SJSA1 (cell line): Measurements from ENCODE around the gene TMEM109. TPM values are rescaled to one million over a fixed set of nuclear protein-coding genes. Genes with fewer than 3 reads are reported as not detected.

ENCODE experiments used
- DNase-seq, 2 experiments: peaks; one replicate each; pipeline ENCODE4 v3.0.0-alpha.2; 2015 to 2020; ENCODE audit warnings: low spot score in 2 of 2, low read depth in 1 of 2
- H3K27ac ChIP-seq: fragments of 250-450 bp; sonication (Bioruptor Pico); 2 replicates; pipeline ENCODE4 v1.5.1; 2020; ENCODE audit warnings: mild to moderate bottlenecking, moderate library complexity
- H3K27me3 ChIP-seq: fragments of 250-450 bp; sonication (Bioruptor Pico); replicated peaks from 2 replicates; pipeline ENCODE4 v1.5.1; 2020; ENCODE audit warnings: mild to moderate bottlenecking, moderate library complexity
- H3K36me3 ChIP-seq: fragments of 250-450 bp; sonication (Bioruptor Pico); 2 replicates; pipeline ENCODE4 v1.5.1; 2020; ENCODE audit warnings: mild to moderate bottlenecking
- H3K4me1 ChIP-seq: fragments of 250-450 bp; sonication (Bioruptor Pico); replicated peaks from 2 replicates; pipeline ENCODE4 v1.6.1; 2021; ENCODE audit warnings: mild to moderate bottlenecking
- H3K4me3 ChIP-seq: fragments of 250-450 bp; sonication (Bioruptor Pico); 2 replicates; pipeline ENCODE4 v1.5.1; 2020; ENCODE audit warnings: mild to moderate bottlenecking
- H3K9me3 ChIP-seq: fragments of 250-450 bp; sonication (Bioruptor Pico); replicated peaks from 2 replicates; pipeline ENCODE4 v1.5.1; 2020; ENCODE audit warnings: mild to moderate bottlenecking
- total RNA-seq: library from RNA; depleted of rRNA; stranded (reverse); fragments of >200 nt; shearing (Covaris generic); gene quantifications from 2 replicates; pipeline ENCODE4 v1.2.3, GENCODE V29; 2014

TMEM109 gene
- total RNA-seq, 1 experiment from 2014 or later, result 136 TPM

DNA sequence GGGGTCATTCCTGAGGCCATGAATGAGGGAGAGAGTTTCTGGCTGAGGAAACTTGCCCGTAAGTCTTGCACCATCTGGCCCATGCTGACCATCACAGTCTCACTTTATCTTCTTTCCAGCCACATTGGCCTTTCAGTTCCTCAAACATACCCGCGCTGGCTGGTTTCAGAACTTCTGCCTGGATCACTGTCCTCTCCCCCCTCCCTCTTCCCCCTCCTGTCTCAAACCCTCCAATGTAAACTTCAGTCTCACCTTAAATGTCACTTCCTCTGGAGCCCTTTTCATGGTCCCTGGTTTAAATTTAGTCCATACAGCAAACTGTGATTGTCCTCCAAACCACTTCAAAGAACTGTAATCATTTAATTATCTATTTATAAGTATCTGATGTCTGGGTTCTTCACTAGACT is 3.7 kb upstream of the TMEM109 start:
- Histone ChIP-seq H3K9me3 (no peaks in the 10 kb centered on the region), H3K27ac (no peak overlapping the region), H3K27me3 (no peaks in the 10 kb centered on the region), H3K4me3 (no peak overlapping the region), H3K36me3 (peaks cover 4% of the 10 kb centered on the region), H3K4me1 (peaks cover 19% of the 10 kb centered on the region)
- DNase-seq, result no peak

DNA sequence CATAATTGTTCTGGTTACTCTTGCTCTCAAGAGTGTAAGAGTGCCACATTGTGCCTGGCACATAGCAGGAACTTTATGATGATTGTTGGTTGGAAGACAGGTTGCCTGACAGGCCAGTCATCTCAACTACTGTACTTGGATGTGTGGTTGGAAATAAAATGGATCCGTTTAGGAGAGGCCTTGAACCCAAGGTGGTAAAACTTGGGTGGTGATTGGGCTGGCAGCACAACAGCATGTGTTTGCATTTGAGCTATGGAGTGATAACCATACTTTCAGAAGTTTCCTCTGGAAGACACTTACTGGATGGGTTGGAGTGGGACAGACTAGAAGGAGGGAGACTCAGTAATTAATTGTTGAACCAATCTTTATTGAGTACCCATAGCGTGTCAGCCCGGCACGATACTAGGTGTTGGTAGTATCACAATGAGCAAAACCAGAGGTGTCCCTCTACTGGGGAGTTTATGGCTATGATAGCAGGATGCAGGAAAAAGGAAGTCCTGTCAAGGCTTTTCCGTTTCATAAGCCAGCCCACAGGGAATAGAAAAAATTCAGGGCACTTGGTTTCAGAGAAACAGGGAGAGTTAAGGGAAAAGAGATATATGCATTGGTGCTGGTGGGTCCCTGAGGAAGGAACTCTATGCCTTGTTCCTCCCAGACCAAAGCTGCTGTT is 3.1 kb upstream of the TMEM109 start:
- Histone ChIP-seq H3K27ac (no peak overlapping the region), H3K4me3 (no peak overlapping the region), H3K36me3 (peaks cover 4% of the 10 kb centered on the region), H3K9me3 (no peaks in the 10 kb centered on the region), H3K4me1 (peaks cover 23% of the 10 kb centered on the region), H3K27me3 (no peaks in the 10 kb centered on the region)
- no peak for DNase-seq

DNA sequence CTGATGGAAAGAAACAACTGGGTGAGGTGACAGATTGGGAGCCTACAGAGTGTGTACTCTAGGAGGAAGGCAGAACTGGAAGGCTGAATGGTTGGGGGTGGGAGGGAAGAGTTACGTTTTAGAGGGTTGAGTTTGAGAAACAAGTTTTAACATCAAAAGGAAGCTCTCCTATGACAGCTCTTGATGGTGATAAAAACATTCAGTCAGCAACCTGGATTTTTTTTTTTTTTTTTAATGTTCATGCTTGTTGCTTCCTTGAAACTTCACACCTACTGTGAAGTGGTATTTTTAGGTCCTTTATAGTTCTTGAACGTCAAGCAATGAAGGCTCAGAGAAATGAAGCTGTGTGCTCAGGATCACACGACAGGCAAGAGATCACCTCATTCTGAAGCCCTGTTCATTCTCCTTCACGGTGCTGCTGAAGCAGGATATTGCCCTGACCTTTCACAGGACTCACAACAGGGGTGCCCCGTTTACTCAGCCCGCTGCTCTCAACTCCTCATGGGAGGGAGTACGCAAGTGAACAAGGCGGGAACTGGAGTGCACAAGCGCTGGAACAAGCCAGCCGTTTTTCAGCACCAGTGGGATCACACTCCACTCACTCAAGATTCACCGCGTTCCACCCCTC is 1.6 kb upstream of the TMEM109 start:
- H3K36me3 ChIP-seq, result peaks cover 4% of the 10 kb centered on the region; the same call in 1 of the 2 replicates
- no peaks in the 10 kb centered on the region for H3K9me3 ChIP-seq
- H3K27me3 ChIP-seq, result no peaks in the 10 kb centered on the region
- no peak overlapping the region for H3K27ac ChIP-seq
- DNase-seq, result no peak
- H3K4me3 ChIP-seq, result no peak overlapping the region
- peaks cover 25% of the 10 kb centered on the region for H3K4me1 ChIP-seq

DNA sequence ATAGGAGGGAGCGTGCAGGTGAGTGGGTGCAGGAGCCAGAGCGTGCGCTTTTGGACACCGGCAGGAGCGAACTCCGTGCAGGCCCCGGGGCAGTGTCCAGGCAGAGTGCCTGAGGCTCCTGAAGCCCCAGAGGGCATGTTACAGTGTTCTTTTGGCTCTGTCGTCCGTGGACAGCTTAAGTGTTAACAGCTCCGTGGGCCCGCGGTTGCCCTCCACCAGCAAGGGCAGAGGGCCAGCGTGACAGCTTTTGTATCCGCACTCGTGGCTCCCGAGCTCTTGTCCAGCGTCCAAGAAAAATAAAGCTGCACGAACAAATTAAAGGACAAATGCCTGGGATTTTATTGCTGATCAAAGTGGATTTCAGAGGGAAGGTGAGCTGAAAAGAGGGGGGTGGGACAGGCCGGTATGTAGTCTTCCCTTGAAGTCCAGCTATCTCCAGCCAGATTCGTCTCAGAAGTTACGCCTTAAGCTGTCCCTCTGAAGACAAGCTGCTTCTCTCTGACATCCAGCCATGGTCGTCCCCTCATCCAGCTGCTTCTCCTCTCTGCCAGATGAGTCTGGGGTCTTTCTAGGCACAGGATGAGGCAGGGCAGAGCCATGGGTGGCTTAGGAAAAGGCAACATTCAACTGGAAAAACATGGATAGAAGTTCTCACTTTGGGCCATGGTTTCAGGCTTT is 968 bp upstream of the TMEM109 start:
- DNase-seq, result no peak
- Histone ChIP-seq H3K27ac (peak overlapping the region; percentile 64), H3K36me3 (peaks cover 4% of the 10 kb centered on the region; the same call in 1 of the 2 replicates), H3K27me3 (no peaks in the 10 kb centered on the region), H3K4me1 (peaks cover 25% of the 10 kb centered on the region), H3K4me3 (peak overlapping the region; percentile 60; the same call in 1 of the 2 replicates), H3K9me3 (no peaks in the 10 kb centered on the region)

DNA sequence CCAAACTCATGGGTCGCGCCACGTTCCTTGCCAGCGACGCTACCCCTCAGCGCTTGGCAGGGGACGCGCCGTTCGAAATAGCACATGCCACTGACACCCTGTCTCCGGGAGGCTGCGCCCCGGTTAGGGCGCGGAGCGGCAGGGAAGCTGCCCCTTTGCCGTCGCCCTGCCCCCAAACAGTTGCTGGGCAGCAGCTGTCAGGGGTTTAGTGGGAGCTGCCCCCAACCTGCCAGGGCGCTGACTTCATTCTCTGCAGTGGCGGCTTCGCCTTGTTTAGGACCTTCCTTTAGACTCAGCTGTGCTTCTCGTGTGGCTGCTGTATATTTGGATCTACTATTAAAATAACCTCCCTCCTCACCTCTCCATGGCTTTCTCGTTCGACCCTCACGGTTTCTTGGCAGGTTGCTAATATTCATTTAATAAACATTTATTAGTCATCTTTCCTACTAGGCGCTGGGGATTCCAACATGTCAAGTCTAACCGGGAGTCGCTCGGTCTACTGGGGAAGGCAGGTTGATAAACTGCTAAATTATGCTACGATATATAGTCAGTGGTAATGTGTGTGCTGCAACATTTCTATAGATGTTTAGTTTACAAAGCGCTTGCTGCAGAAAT is 782 bp downstream of the TMEM109 start:
- Histone ChIP-seq H3K9me3 (no peaks in the 10 kb centered on the region), H3K36me3 (peaks cover 9% of the 10 kb centered on the region), H3K27ac (peak overlapping the region; percentile 64), H3K4me1 (peaks cover 33% of the 10 kb centered on the region), H3K4me3 (peak overlapping the region; percentile 60), H3K27me3 (no peaks in the 10 kb centered on the region)
- DNase-seq, result peak in 1 of 2 experiments; percentile 64

DNA sequence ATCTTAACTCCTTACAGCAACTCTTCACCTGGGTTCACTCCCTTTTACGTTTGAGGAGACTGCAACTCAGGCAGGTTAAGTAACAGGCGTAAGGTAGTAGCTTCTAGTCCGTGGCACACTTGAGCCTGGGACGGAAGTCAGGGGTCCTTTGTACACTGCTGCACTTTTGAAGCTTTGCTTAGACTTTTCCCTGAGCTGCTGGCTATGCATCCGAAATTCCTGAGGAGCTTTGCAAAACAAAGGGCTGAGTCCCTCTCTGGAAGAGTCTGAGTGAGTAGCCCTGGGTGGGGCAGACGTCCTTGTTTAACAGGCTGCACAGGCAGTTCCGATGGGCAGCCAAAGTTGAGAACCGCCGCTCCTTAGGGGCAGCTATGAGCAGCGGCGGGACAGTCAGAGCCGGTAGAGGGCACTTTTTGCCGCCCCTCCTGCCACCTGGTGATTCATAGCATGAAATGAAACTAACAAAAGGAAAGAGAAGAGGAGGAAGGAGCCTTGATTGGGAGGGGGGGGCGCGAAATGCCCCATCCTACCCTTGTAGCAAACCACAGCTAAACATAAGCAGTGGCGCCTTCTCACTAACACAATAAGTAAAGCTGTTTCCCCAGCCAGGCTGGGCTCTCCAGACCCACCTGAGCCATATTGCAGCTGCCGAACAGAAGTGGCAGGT is 1.4 kb downstream of the TMEM109 start:
- peak overlapping the region; percentile 22 for H3K27ac ChIP-seq
- H3K36me3 ChIP-seq, result peaks cover 15% of the 10 kb centered on the region
- H3K27me3 ChIP-seq, result no peaks in the 10 kb centered on the region
- no peaks in the 10 kb centered on the region for H3K9me3 ChIP-seq
- peak; percentile 89 to 92 for DNase-seq
- peak overlapping the region; percentile 60 for H3K4me3 ChIP-seq
- H3K4me1 ChIP-seq, result peaks cover 33% of the 10 kb centered on the region

DNA sequence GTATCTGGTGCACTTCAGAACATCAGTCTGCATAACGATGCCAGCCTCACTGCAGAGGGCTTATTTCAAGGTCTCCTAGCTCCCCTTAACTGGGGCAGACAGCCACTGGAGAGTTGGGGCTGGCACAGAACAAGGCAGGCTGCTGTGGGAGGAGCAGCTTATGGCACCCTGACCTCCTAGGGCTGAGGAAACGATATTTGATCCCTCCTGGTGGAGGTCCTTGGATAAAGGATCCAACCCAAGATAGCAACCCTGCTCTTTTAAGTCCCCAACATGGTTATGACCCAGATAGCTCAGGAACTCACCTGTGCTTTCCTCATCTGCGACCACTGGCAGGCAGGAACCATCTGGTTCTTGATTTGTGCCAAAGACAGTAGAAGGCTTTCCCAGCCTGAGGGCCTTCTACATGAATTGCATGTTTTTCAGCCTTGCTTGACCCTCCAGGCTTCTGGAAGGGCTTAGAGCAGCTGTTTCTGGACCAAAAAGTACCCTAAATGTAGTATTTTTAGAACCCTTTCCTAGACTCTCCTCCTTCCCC is 2.8 kb downstream of the TMEM109 start:
- H3K9me3 ChIP-seq, result no peaks in the 10 kb centered on the region
- no peak overlapping the region for H3K27ac ChIP-seq
- no peak overlapping the region for H3K4me3 ChIP-seq
- no peaks in the 10 kb centered on the region for H3K27me3 ChIP-seq
- DNase-seq, result no peak
- peaks cover 29% of the 10 kb centered on the region for H3K36me3 ChIP-seq
- peaks cover 33% of the 10 kb centered on the region for H3K4me1 ChIP-seq

DNA sequence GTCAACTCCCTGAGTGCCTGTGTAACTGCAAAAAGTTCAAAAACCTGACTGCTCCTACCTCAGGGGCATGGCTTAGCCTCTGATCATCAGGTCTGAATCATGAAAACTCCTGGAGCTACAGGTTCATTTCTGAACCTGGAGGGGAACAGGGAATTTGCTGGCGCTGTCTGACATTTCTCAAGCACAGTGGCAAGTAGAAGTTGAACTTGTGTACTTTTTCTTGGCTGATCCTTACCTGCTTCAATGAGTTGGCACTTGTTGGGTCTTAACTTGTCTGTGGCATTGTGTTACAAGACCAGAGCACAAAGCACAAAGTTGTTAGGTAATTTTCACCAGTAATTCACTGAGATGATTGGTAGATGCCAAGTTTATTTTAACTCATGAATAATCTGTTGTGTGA is 3.3 kb downstream of the TMEM109 start:
- Histone ChIP-seq H3K27ac (no peak overlapping the region), H3K4me1 (peaks cover 33% of the 10 kb centered on the region), H3K36me3 (peaks cover 34% of the 10 kb centered on the region), H3K27me3 (no peaks in the 10 kb centered on the region), H3K4me3 (no peak overlapping the region), H3K9me3 (no peaks in the 10 kb centered on the region)
- no peak for DNase-seq

DNA sequence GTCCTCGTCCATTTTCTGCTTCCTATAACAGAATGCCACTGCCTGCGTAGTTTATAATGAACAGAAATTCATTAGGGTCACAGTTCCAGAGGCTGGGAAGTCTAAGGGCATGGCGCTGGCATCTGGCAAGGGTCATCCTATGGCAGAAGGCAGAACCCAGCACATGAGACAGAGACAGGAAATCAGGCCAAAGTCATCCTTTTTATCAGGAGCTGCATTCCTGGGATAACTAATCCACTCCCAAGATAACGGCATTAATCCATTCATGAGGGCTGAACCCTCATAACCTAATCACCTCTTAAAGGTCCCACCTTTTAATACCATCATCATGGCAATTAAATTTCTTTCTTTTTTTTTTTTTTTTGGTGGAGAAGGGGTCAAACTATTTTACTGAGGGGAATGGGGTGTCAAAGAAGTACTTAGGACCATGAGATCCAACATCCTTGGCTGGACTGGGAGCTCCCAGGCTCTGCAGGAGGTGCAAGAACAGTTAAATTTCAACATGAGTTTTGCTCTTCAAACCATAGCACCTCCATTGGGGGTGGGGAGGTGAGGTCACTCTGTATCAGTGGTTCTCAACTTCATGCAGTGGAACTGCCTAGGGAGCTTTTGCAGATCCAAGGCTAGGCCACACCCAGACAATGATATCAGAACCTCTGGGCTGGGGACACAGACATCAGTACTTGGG is 4.4 kb downstream of the TMEM109 start:
- Histone ChIP-seq H3K4me3 (no peak overlapping the region), H3K27ac (no peak overlapping the region), H3K36me3 (peaks cover 44% of the 10 kb centered on the region), H3K27me3 (no peaks in the 10 kb centered on the region), H3K4me1 (peaks cover 30% of the 10 kb centered on the region), H3K9me3 (no peaks in the 10 kb centered on the region)
- DNase-seq, result no peak

DNA sequence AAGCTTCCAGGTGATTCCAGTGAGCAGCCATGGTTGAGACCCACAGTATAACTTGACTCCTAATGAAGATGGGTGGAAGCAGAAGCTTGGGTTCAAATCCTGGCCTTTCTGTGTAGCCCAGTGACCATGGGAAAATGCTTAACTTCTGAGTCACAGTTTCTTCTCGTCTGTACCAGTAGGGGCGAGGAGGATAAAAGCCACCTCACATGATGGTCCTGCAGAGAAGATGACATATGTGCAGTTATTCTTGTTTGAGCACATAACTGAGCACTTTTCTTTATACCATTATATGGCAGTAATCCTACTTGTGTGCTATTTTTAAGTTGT is 4.9 kb downstream of the TMEM109 start:
- Histone ChIP-seq H3K27me3 (no peaks in the 10 kb centered on the region), H3K4me3 (no peak overlapping the region), H3K9me3 (no peaks in the 10 kb centered on the region), H3K36me3 (peaks cover 49% of the 10 kb centered on the region), H3K4me1 (peaks cover 31% of the 10 kb centered on the region), H3K27ac (no peak overlapping the region)
- peak; percentile 43 to 47 for DNase-seq

DNA sequence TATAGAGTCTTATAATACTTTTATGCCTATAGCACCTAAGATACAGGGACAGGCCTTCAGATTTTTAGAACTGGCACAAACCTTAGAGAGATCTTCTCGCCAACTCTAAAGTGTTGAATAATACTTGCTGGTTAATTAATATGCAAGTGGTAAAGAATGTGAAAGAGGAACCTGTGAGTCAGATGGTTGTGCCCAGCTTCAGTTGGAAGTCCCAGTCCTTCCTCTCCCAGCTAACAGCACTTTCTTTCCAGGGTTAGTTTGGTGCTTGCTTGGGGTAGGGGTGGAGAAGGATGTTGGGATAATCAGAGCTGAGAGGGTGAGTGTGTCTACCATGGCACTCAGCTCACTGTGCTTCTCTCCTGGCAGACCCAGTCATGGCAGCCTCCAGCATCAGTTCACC is 5.4 kb downstream of the TMEM109 start:
- H3K9me3 ChIP-seq, result no peaks in the 10 kb centered on the region
- DNase-seq, result no peak
- no peak overlapping the region for H3K4me3 ChIP-seq
- peaks cover 31% of the 10 kb centered on the region for H3K4me1 ChIP-seq
- no peak overlapping the region for H3K27ac ChIP-seq
- H3K36me3 ChIP-seq, result peaks cover 53% of the 10 kb centered on the region
- H3K27me3 ChIP-seq, result no peaks in the 10 kb centered on the region

DNA sequence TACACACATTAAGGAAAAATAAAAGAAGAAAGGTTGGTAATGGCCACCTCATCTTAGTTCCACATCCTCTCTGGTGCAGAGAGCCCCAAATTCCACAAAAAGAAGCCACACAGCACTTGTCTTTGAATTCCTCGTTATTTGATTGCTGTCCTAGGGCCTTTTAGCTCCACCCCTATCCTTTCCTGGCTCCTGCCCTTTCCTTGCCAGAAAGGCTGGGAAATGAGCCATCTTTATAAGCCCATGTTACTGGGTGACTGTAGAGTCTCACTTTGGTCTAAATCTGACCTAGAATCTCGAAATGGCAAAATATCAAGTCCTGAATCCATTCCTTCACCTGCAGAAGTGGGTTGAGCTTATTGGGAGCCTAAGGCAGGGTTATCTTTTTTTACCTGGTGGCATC is 6.0 kb downstream of the TMEM109 start:
- no peak overlapping the region for H3K27ac ChIP-seq
- H3K27me3 ChIP-seq, result no peaks in the 10 kb centered on the region
- peaks cover 56% of the 10 kb centered on the region for H3K36me3 ChIP-seq
- peaks cover 33% of the 10 kb centered on the region for H3K4me1 ChIP-seq
- no peak overlapping the region for H3K4me3 ChIP-seq
- H3K9me3 ChIP-seq, result no peaks in the 10 kb centered on the region
- DNase-seq, result no peak

DNA sequence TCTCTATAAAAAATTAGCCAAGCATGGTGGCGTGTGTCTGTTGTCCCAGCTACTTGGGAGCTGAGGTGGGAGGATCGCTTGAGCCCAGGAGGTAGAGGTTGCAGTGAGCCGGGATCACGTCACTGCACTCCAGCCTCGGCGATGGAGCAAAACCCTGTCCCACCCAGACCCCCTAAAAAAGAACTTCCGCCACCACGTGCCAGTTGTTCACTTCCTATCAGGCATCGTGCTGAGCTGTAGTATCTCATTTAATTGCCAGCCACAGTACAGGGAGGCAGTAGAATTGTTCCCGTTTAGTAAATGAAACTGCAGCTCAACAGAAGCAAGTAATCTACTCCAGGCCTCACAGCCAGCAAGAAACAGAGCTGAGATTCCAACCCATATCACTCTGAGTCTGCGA is 7.3 kb downstream of the TMEM109 start:
- peaks cover 34% of the 10 kb centered on the region for H3K4me1 ChIP-seq
- H3K27ac ChIP-seq, result no peak overlapping the region
- H3K9me3 ChIP-seq, result no peaks in the 10 kb centered on the region
- no peaks in the 10 kb centered on the region for H3K27me3 ChIP-seq
- no peak for DNase-seq
- no peak overlapping the region for H3K4me3 ChIP-seq
- peaks cover 55% of the 10 kb centered on the region for H3K36me3 ChIP-seq
